Gastroesophageal sphincter (tissue), 4 donors: Measurements from ENCODE around the gene SLCO3A1. TPM values are rescaled to one million over a fixed set of nuclear protein-coding genes. Genes with fewer than 3 reads are reported as not detected.

Experiments
- ATAC-seq: fragments of 150-250 bp; one replicate; pipeline ENCODE4 v1.9.1; 2016; ENCODE audit warnings: mild to moderate bottlenecking, moderate library complexity
- H3K27ac ChIP-seq, 4 donors: fragments of 200-600 bp; sonication (generic) in 3 of 4; 1 replicate in 3 of 4; 2 replicates in 1 of 4; pipeline ENCODE4 v1.5.1; 2016 to 2019
- H3K27me3 ChIP-seq: fragments of 200-600 bp; sonication (generic); one replicate; pipeline ENCODE4 v1.5.1; 2019
- H3K36me3 ChIP-seq, 2 donors: fragments of 200-600 bp; sonication (generic); one replicate each; pipeline ENCODE4 v1.5.1; 2019; ENCODE audit warnings: control low read depth in 1 of 2
- H3K4me1 ChIP-seq, 3 donors: fragments of 200-600 bp; sonication (generic); 1 replicate in 2 of 3; 2 replicates in 1 of 3; pipeline ENCODE4 v1.5.1; 2016 to 2019; ENCODE audit warnings: control low read depth in 2 of 3
- H3K4me3 ChIP-seq, 2 donors: fragments of 200-600 bp; sonication (generic); one replicate each; pipeline ENCODE4 v1.5.1; 2019; ENCODE audit warnings: mild to moderate bottlenecking in 1 of 2, moderate library complexity in 1 of 2
- H3K9me3 ChIP-seq, 3 donors: fragments of 200-600 bp; sonication (generic); one replicate each; pipeline ENCODE4 v1.5.1; 2017 to 2019; ENCODE audit warnings: control low read depth in 2 of 3
- EP300 ChIP-seq: sonication (generic); formaldehyde crosslinking; IDR thresholded peaks from one replicate; pipeline ENCODE4 v1.6.1; 2017; ENCODE audit warnings: antibody characterized with exemption, mild to moderate bottlenecking
- POLR2A ChIP-seq, 2 donors: fragments of 450-650 bp; IDR thresholded peaks; one replicate each; pipeline ENCODE4 v1.6.1; 2017; ENCODE audit warnings: antibody characterized with exemption in 2 of 2, mild to moderate bottlenecking in 2 of 2, moderate library complexity in 1 of 2
- POLR2AphosphoS5 ChIP-seq: sonication (generic); formaldehyde crosslinking; IDR thresholded peaks from one replicate; pipeline ENCODE4 v1.6.1; 2017; ENCODE audit warnings: antibody characterized with exemption
- WGBS, 2 donors: methylation state at CpG; one replicate each; pipeline ENCODE4 v1.1.5; 2018; ENCODE audit warnings: low coverage in 1 of 2; 5-methylcytosine and 5-hydroxymethylcytosine counted together
- total RNA-seq, 4 donors: library from RNA; depleted of rRNA; stranded (reverse); fragments of >200 nt; gene quantifications; one replicate each; pipeline ENCODE4 v1.1.0, GENCODE V29; 2016
- TF ChIP-seq, protein P1 (sequence below), 4 experiments: fragments of 200-600 bp in 2 of 4; fragments of 450-650 bp in 2 of 4; sonication (generic) in 1 of 4; IDR thresholded peaks; one replicate each; pipeline ENCODE4 v1.5.1; 2017 to 2019; ENCODE audit warnings: antibody characterized with exemption in 4 of 4, mild to moderate bottlenecking in 2 of 4, moderate library complexity in 2 of 4

SLCO3A1 gene
- total RNA-seq, 4 donors from 2014 or later: 10.1 to 14.4 (median 12.1) TPM

DNA sequence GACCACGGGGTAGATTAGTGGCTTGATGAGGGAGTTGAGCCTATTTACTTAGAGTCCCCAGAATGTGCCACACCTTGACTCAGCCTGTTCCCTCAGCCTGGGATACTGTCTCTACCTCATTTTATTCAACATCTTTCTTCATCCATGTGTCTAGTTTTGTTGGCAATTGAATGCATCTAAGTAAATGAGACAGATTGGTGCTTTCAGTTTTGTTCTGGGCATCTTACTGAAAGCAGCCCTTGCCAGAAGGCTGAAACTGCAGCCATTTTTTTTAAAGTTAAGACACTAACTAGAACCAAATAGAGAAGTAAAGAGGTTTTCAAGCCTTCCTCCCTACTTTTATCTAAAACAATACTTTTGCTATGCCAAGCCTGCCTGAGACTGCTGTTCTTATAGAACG, 246.8 kb downstream of the SLCO3A1 start:
- peaks cover 0 to 11% (median 0%) of the 10 kb centered on the region in 3 donors for H3K4me1 ChIP-seq
- H3K4me3 ChIP-seq: no peak overlapping the region
- no peaks in the 10 kb centered on the region for H3K27me3 ChIP-seq
- 88 to 96% methylated on average over 1 to 2 of the region's 2 CpGs for WGBS, 2 donors
- TF ChIP-seq EP300: no peak
- no peak for TF ChIP-seq POLR2A (IDR thresholded peaks at IDR 0.05)
- TF ChIP-seq POLR2AphosphoS5: no peak
- TF ChIP-seq, protein P1, sequence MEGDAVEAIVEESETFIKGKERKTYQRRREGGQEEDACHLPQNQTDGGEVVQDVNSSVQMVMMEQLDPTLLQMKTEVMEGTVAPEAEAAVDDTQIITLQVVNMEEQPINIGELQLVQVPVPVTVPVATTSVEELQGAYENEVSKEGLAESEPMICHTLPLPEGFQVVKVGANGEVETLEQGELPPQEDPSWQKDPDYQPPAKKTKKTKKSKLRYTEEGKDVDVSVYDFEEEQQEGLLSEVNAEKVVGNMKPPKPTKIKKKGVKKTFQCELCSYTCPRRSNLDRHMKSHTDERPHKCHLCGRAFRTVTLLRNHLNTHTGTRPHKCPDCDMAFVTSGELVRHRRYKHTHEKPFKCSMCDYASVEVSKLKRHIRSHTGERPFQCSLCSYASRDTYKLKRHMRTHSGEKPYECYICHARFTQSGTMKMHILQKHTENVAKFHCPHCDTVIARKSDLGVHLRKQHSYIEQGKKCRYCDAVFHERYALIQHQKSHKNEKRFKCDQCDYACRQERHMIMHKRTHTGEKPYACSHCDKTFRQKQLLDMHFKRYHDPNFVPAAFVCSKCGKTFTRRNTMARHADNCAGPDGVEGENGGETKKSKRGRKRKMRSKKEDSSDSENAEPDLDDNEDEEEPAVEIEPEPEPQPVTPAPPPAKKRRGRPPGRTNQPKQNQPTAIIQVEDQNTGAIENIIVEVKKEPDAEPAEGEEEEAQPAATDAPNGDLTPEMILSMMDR (IDR thresholded peaks at IDR 0.05): no peak
- ATAC-seq: no peak
- H3K27ac ChIP-seq: no peak overlapping the region
- peaks cover 0 to 22% of the 10 kb centered on the region in 2 donors for H3K36me3 ChIP-seq
- no peaks in the 10 kb centered on the region for H3K9me3 ChIP-seq

DNA sequence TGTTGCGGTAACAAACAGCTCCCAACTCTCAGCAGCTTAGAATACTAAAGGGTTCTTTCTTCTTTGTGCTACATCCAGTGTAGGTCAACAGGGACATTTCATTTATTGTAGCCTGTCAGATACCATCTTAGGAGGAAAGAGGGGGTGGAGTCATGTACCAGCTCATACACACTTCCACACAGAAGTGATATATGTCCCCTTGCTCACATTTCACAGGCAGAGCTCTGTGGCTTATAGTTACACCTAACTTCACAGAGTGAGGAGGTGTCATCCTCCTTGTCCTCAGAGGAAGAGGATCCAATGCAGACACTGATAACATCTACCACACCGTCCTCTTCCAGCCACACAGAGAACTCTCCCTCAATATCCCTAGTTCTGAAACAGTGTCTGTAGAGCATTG, 247.2 kb downstream of the SLCO3A1 start:
- Histone ChIP-seq H3K9me3 (no peaks in the 10 kb centered on the region), H3K4me1 (peaks cover 0 to 11% (median 0%) of the 10 kb centered on the region in 3 donors), H3K36me3 (peaks cover 0 to 22% of the 10 kb centered on the region in 2 donors), H3K4me3 (no peak overlapping the region), H3K27me3 (no peaks in the 10 kb centered on the region), H3K27ac (no peak overlapping the region)
- 100% methylated on average over 2 of the region's 2 CpGs; no CpG with 5 or more reads in 1 of the 2 donors for WGBS, 2 donors
- no peak for ATAC-seq
- no peak for TF ChIP-seq EP300

DNA sequence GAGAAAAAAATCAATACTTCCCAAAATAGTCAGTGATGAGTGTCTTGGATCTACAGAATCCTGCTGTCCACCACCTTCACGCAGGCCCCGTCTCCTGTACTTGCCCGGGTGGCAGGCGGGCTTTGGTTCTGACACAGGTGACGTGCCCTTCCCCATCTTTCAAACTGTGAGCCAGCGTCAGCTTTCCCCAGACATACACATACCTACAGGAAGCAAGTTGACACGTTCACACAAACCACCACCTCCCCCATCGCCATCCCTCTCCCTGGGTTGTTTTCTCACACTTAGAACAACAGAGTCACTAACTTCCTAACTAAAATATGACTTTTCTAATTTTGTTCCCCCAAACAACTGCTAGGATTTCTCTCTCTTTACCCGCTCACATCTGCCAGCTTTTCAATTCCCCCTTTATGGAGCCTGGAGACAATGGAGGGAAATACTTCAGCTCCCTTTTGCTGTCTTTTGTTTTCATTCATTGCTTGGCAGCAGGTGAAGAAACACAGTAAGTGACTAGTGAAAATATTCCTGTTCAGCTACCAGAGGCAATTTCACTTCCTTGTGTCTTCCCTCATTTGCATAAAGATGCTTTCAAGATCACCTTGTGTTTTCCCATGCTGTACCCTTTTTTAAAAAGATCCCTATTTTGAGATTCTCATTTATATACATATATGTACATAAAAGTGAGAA, 248.3 kb downstream of the SLCO3A1 start:
- peaks cover 0 to 11% (median 0%) of the 10 kb centered on the region in 3 donors for H3K4me1 ChIP-seq
- no peak for ATAC-seq
- no peaks in the 10 kb centered on the region for H3K9me3 ChIP-seq
- peaks cover 0 to 17% of the 10 kb centered on the region in 2 donors for H3K36me3 ChIP-seq
- H3K27ac ChIP-seq: no peak overlapping the region
- WGBS, 2 donors: 70 to 91% methylated on average over 4 to 9 of the region's 9 CpGs
- TF ChIP-seq EP300 (no peak), POLR2AphosphoS5 (no peak), POLR2A (IDR thresholded peaks at IDR 0.05) (no peak)
- TF ChIP-seq, protein P1 (IDR thresholded peaks at IDR 0.05): no peak
- H3K27me3 ChIP-seq: no peaks in the 10 kb centered on the region
- no peak overlapping the region for H3K4me3 ChIP-seq

DNA sequence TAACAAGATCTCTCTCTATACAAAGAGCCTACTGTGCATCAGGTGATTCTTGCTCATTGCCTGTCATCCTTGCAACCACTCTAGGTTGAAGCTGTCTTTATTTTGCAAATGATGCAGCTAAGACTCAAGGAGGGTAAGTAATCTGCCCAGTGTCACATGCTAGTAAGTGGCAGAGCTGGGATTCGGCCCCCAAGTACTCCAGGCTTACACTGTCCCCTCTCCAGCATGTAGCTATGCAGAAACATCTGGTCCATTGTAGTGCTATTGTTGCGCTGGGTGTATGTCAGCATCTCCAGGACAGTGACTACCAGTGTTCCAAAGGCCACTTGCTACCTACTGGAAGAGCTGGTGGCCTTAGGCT, 248.9 kb downstream of the SLCO3A1 start:
- Histone ChIP-seq H3K36me3 (peaks cover 0 to 17% of the 10 kb centered on the region in 2 donors), H3K9me3 (no peaks in the 10 kb centered on the region), H3K4me3 (no peak overlapping the region), H3K27ac (no peak overlapping the region), H3K4me1 (peaks cover 0 to 9% (median 0%) of the 10 kb centered on the region in 3 donors), H3K27me3 (no peaks in the 10 kb centered on the region)
- TF ChIP-seq EP300: no peak
- TF ChIP-seq, protein P1 (IDR thresholded peaks at IDR 0.05): no peak
- no peak for TF ChIP-seq POLR2A (IDR thresholded peaks at IDR 0.05)
- no peak for TF ChIP-seq POLR2AphosphoS5
- 80% methylated on average over 1 of the region's 2 CpGs for WGBS, 2 donors
- ATAC-seq: no peak

DNA sequence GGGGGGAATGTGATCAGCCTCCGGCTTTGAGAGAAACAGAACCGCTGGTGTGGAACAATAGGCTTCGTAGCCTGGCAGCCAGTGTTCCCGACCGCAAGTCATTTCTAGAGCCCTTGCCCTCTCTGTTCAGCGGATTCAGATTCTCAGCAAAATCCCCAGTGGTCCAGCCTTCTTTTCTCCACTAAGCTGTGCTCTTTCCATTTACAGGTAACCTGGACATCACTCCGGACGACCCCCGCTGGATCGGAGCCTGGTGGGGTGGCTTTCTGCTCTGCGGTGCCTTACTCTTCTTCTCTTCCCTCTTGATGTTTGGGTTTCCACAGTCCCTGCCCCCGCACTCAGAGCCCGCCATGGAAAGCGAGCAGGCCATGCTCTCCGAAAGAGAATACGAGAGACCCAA, 250.6 kb downstream of the SLCO3A1 start:
- H3K4me3 ChIP-seq: no peak overlapping the region
- peaks cover 0 to 17% of the 10 kb centered on the region in 2 donors for H3K36me3 ChIP-seq
- TF ChIP-seq POLR2AphosphoS5: no peak
- no peak for TF ChIP-seq EP300
- TF ChIP-seq POLR2A (IDR thresholded peaks at IDR 0.05): no peak
- TF ChIP-seq, protein P1 (IDR thresholded peaks at IDR 0.05): no peak
- no peak for ATAC-seq
- 99 to 100% methylated on average over 1 to 14 of the region's 16 CpGs for WGBS, 2 donors
- no peaks in the 10 kb centered on the region for H3K4me1 ChIP-seq
- H3K27me3 ChIP-seq: no peaks in the 10 kb centered on the region
- H3K9me3 ChIP-seq: no peaks in the 10 kb centered on the region
- H3K27ac ChIP-seq: no peak overlapping the region
